Fibroblast of pulmonary artery (primary cell): ENCODE results near the gene ELSPBP1.

Source experiments
- DNase-seq: peaks from one replicate; pipeline ENCODE4 v3.0.0-alpha.2; 2010; ENCODE audit warnings: low read depth
- H3K4me3 ChIP-seq: replicated peaks from 2 replicates; pipeline ENCODE4 v1.5.1; 2011; ENCODE audit warnings: low read depth, mild to moderate bottlenecking, control low read depth, low read length, moderate library complexity
- TF ChIP-seq, protein P1 (sequence below): IDR thresholded peaks from 2 replicates; pipeline ENCODE4 v1.5.1; 2011; ENCODE audit warnings: mild to moderate bottlenecking, control low read depth, low read length, inconsistent platforms; ENCODE audit errors: missing control alignments

ELSPBP1 gene

DNA sequence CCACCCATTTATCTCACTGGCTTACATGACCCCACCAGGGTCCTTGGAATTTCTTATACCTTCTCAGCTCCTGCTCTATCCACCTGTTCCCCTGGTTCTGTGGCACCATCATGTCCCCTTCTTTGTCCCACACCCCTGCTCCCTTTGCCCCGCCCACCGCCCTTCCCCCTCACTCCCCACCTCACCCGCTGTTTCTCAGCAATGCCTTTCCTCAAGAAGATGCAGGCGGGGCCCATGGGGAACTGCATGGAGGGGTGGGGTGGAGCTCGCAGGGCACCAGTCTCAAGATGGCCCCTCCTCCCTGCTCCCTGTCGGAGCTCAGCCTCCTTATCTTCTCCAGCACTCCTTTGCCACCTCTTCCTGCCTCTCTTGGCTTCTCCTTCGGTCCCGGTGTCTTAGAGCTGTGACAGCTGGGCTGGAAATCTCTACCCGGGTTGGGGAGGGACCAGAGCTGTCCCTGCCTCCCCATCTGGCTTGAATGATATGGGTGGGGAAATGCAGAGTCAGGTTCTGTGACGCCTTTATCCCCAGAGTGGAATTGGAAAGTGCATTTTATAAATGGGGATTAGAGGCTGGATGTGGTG, 49.3 kb downstream of the ELSPBP1 start, which contains the start of gene CABP5:
Gene CABP5, minus strand, starts transcription at position 405 of the 584 bp plus-strand sequence. Its CDS starts 157 bp downstream, at position 248.
- no peak for DNase-seq
- TF ChIP-seq, protein P1, sequence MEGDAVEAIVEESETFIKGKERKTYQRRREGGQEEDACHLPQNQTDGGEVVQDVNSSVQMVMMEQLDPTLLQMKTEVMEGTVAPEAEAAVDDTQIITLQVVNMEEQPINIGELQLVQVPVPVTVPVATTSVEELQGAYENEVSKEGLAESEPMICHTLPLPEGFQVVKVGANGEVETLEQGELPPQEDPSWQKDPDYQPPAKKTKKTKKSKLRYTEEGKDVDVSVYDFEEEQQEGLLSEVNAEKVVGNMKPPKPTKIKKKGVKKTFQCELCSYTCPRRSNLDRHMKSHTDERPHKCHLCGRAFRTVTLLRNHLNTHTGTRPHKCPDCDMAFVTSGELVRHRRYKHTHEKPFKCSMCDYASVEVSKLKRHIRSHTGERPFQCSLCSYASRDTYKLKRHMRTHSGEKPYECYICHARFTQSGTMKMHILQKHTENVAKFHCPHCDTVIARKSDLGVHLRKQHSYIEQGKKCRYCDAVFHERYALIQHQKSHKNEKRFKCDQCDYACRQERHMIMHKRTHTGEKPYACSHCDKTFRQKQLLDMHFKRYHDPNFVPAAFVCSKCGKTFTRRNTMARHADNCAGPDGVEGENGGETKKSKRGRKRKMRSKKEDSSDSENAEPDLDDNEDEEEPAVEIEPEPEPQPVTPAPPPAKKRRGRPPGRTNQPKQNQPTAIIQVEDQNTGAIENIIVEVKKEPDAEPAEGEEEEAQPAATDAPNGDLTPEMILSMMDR = no peak
- no peak within 1 kb of the TSS for H3K4me3 ChIP-seq

DNA sequence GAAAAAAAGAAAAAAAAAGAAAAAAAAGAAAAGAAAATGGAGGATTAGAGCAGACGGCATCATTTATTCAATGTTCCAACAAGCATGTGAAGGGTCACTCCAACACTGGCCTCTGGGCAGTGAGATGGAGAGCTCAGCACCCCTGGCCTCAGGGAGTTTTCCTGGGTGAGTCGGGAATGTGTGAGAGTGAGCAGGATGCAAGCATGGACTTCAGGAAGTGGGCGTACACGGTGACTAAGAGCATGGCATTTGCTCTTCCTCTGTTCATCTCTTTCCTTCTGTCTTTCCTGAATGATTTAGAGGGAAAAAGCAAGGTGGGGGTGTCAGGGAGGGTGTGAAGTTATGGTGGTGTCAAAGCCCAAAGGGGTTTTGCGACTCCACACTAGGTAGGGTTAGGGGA, 50.1 kb downstream of the ELSPBP1 start:
- TF ChIP-seq, protein P1 = no peak

DNA sequence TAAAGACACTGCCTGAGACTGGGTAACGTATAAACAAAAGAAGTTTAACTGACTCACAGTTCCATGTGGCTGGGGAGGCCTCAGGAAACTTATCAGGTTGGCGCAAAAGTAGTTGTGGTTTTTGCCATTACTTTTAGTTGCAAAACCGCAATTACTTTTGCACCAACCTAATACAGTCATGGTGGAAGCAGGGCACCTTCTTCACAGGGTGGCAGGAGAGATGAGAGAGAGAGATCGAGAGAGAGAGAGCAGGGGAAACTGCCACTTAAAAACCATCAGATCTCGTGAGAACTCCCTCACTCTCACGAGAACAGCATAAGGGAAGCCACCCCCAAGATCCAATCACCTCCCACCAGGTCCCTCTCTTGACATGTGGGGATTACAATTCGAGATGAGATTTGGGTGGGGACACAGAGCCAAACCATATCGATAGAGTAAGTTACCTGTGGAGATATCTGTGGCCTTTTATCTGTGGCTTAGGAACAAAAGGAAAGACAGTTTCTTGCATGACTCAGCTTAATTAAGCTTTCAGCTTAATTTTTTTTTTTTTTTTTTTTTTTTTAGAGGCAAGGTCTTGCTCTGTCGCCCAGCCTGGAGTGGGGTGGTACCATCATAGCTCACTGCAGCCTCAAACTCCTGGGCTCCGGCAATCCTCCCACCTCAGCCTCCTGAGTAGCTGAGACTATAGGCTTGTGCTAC, 57.1 kb downstream of the ELSPBP1 start:
- DNase-seq = no peak
- H3K4me3 ChIP-seq = no peak overlapping the region
- TF ChIP-seq, protein P1 = no peak

More for the DNA sequence above, 50.1 kb downstream of the ELSPBP1 start:
- DNase-seq = no peak
- no peak overlapping the region for H3K4me3 ChIP-seq

DNA sequence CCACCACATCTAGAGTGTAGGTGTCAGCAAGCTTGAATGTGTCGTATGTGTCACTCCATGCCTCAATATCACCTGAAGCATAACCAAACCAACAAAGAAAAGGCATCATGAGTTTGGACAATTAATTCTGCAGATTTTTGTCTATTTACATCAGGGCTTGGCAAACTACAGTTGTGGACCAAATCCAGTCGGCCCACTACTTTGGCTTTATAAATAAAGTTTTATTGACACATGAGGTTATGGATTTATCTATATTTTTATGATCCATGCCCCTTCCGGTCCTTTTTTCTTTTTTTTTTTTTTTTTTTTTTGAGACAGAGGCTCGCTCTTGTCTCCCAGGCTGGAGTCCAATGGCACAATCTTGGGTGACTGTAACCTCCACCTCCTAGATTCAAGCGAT, 58.6 kb downstream of the ELSPBP1 start:
- no peak for DNase-seq
- H3K4me3 ChIP-seq = no peak overlapping the region
- TF ChIP-seq, protein P1 = no peak

DNA sequence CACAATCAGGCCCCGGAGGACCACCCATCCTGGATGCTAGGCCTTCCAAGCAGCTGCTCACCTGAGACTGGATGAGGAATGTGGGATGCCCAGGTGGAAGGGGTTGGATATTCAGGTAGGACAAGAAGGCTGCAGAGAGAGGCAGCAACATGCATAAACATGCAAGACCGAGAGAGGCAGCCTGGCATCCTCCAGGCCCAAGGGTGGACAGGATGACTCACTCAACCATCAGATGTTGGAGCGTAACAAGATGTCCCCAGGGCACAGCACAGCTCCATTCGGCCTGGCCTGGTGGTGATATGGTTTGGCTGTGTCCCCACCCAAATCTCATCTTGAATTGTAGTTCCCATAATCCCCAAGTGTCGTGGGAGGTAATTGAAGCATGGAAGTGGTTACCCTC, 59.4 kb downstream of the ELSPBP1 start:
- no peak overlapping the region for H3K4me3 ChIP-seq
- DNase-seq = no peak
- TF ChIP-seq, protein P1 = no peak

DNA sequence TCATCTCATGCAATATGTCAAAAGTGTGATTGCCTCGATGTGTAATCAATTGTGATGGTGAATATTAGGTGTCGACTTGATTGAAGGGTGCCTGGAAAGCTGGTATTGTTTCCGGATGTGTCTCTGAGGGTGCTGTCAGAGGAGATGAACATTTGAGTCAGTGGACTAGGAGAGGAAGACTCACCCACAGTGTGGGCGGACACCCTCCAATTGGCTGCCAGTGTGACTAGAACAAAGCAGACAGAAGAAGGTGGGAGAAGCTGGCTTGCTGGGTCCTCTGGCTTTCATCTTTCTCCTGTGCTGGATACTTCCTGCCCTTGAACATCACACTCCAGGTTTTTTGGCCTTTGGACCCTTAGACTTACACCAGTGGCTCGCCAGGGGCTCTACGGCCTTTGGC, 64.9 kb downstream of the ELSPBP1 start:
- no peak for DNase-seq
- TF ChIP-seq, protein P1 = no peak
- no peak overlapping the region for H3K4me3 ChIP-seq
